Loucy (cell line): ENCODE measurements around the gene GCH1.

Experiments used
- CTCF ChIP-seq: fragments of 200-600 bp; sonication (generic); conservative IDR thresholded peaks from 2 replicates; pipeline ENCODE4 v1.5.1; 2014; ENCODE audit warnings: mild to moderate bottlenecking, antibody characterized with exemption, low read length
- EZH2phosphoT487 ChIP-seq: fragments of 200-600 bp; IDR thresholded peaks from 2 replicates; pipeline ENCODE4 v1.6.1; 2018; ENCODE audit warnings: antibody characterized with exemption, mild to moderate bottlenecking, moderate library complexity, borderline replicate concordance

GRCh38 chr14:54857830-54858269 is 44.8 kb downstream of the GCH1 start:
- no peak for TF ChIP-seq CTCF
- no peak for TF ChIP-seq EZH2phosphoT487
